CD14-positive monocyte (primary cell): ENCODE results near the gene PRSS33. TPM values are rescaled to one million over a fixed set of nuclear protein-coding genes. Genes with fewer than 3 reads are reported as not detected.
A peak's percentile ranks its signal among the peaks of the same experiment; 100 is the strongest.

Experiments used
- DNase-seq, 3 donors: peaks; one replicate each; pipeline ENCODE4 v3.0.0-alpha.2; 2011 to 2022
- H2AFZ ChIP-seq: 2 replicates; pipeline ENCODE4 v1.6.0; 2012; ENCODE audit warnings: mild to moderate bottlenecking, low read depth, low read length, inconsistent platforms; ENCODE audit not compliant: insufficient read depth, poor library complexity, severe bottlenecking
- H3K27ac ChIP-seq, 2 donors: 1 replicate in 1 of 2; 2 replicates in 1 of 2; pipeline ENCODE4 v1.5.1; 2012 to 2013; ENCODE audit warnings: low read length in 2 of 2, control low read depth in 1 of 2, inconsistent platforms in 1 of 2, low read depth in 1 of 2, mild to moderate bottlenecking in 1 of 2
- H3K27me3 ChIP-seq, 2 donors: one replicate each; pipeline versions ENCODE4 v1.6.0 to v1.6.1; 2011 to 2013; ENCODE audit warnings: low read length in 2 of 2; ENCODE audit not compliant: control insufficient read depth in 2 of 2, insufficient read depth in 2 of 2
- H3K36me3 ChIP-seq, 2 donors: replicated peaks in 1 of 2; 1 replicate in 1 of 2; 2 replicates in 1 of 2; pipeline versions ENCODE4 v1.5.1 to v1.6.1; 2012 to 2013; ENCODE audit warnings: low read length in 2 of 2, control low read depth in 1 of 2, inconsistent platforms in 1 of 2, mild to moderate bottlenecking in 1 of 2; ENCODE audit not compliant: insufficient read depth in 2 of 2, control insufficient read depth in 1 of 2
- H3K4me1 ChIP-seq, 2 donors: 1 replicate in 1 of 2; 2 replicates in 1 of 2; pipeline versions ENCODE4 v1.5.1 to v1.6.1; 2012 to 2013; ENCODE audit warnings: low read length in 2 of 2, control low read depth in 1 of 2, inconsistent platforms in 1 of 2, mild to moderate bottlenecking in 1 of 2, moderate library complexity in 1 of 2; ENCODE audit not compliant: insufficient read depth in 2 of 2, control insufficient read depth in 1 of 2
- H3K4me2 ChIP-seq: replicated peaks from 2 replicates; pipeline ENCODE3; 2012; ENCODE audit warnings: low read length, moderate library complexity, mild to moderate bottlenecking; ENCODE audit not compliant: poor library complexity, severe bottlenecking; ENCODE audit errors: extremely low read depth
- H3K4me3 ChIP-seq, 3 experiments: fragments of 200-600 bp in 1 of 3; sonication (generic) in 1 of 3; replicated peaks in 1 of 3; 1 replicate in 2 of 3; 2 replicates in 1 of 3; pipeline ENCODE4 v1.5.1; 2011 to 2013; ENCODE audit warnings: low read length in 3 of 3, mild to moderate bottlenecking in 3 of 3, control low read depth in 2 of 3, low read depth in 2 of 3, inconsistent platforms in 1 of 3, moderate library complexity in 1 of 3
- H3K79me2 ChIP-seq: 2 replicates; pipeline ENCODE4 v1.6.0; 2012; ENCODE audit warnings: mild to moderate bottlenecking, control low read depth, inconsistent platforms, low read length, moderate library complexity; ENCODE audit not compliant: insufficient read depth
- H3K9ac ChIP-seq: 2 replicates; pipeline ENCODE4 v1.6.0; 2017; ENCODE audit warnings: low read length, mild to moderate bottlenecking; ENCODE audit not compliant: insufficient read depth, poor library complexity, severe bottlenecking
- H3K9me3 ChIP-seq, 2 donors: replicated peaks in 1 of 2; 1 replicate in 1 of 2; 2 replicates in 1 of 2; pipeline versions ENCODE4 v1.5.1 to v1.6.1; 2012 to 2013; ENCODE audit warnings: low read length in 2 of 2, control low read depth in 1 of 2; ENCODE audit not compliant: control insufficient read depth in 1 of 2, insufficient read depth in 1 of 2
- H4K20me1 ChIP-seq: 2 replicates; pipeline ENCODE4 v1.6.0; 2012; ENCODE audit warnings: mild to moderate bottlenecking, low read length, control low read depth, moderate library complexity; ENCODE audit not compliant: insufficient read depth
- H3K27ac Mint-ChIP-seq, 7 donors: one replicate each; pipeline ENCODE4 v1.8.0; 2020; ENCODE audit warnings: mild to moderate bottlenecking in 7 of 7, mixed read lengths in 7 of 7, moderate library complexity in 6 of 7, inconsistent platforms in 2 of 7
- H3K27me3 Mint-ChIP-seq, 3 donors: one replicate each; pipeline ENCODE4 v1.8.0; 2021 to 2022; ENCODE audit warnings: low read depth in 3 of 3, mild to moderate bottlenecking in 3 of 3, mixed read lengths in 3 of 3, moderate library complexity in 3 of 3, inconsistent platforms in 1 of 3
- H3K36me3 Mint-ChIP-seq, 2 donors: one replicate each; pipeline ENCODE4 v1.8.0; 2020; ENCODE audit warnings: mixed read lengths in 2 of 2, inconsistent platforms in 1 of 2, mild to moderate bottlenecking in 1 of 2
- H3K4me1 Mint-ChIP-seq: one replicate; pipeline ENCODE4 v1.8.0; 2020; ENCODE audit warnings: mild to moderate bottlenecking, mixed read lengths
- H3K4me3 Mint-ChIP-seq, 2 donors: one replicate each; pipeline ENCODE4 v1.8.0; 2020; ENCODE audit warnings: mild to moderate bottlenecking in 2 of 2, mixed read lengths in 2 of 2, moderate library complexity in 1 of 2
- H3K9me3 Mint-ChIP-seq, 7 donors: one replicate each; pipeline ENCODE4 v1.8.0; 2020 to 2022; ENCODE audit warnings: mixed read lengths in 7 of 7, mild to moderate bottlenecking in 6 of 7, moderate library complexity in 6 of 7, inconsistent platforms in 2 of 7
- WGBS: methylation state at CpG from one replicate; pipeline ENCODE4 v1.1.5; 2013; ENCODE audit warnings: missing lambda C conversion rate; ENCODE audit not compliant: insufficient coverage; 5-methylcytosine and 5-hydroxymethylcytosine counted together
- intact Hi-C, 2 donors: fragments of 100-400 bp; cut with micrococcal nuclease; formaldehyde crosslinking; loops; one replicate each; pipeline versions ENCODE4 v1.15.0 to v1.15.1; 2023
- polyA plus RNA-seq, 3 donors: library from polyadenylated mRNA; depleted of rRNA in 1 of 3; unstranded in 2 of 3; stranded (reverse) in 1 of 3; fragments of 300-500 nt in 2 of 3; fragments of >200 nt in 1 of 3; fragmentation: Illumina TruSeq in 2 of 3; gene quantifications; 1 replicate in 2 of 3; 2 replicates in 1 of 3; pipeline ENCODE4 v1.2.3, GENCODE V29; 2012 to 2021
- TF ChIP-seq, protein P1 (sequence below): fragments of 200-600 bp; IDR thresholded peaks from one replicate; pipeline ENCODE4 v1.8.0; 2022; ENCODE audit warnings: antibody characterized with exemption, mild to moderate bottlenecking

The PRSS33 gene
- polyA plus RNA-seq, 3 donors: 0.05 TPM; not detected in 2

DNA sequence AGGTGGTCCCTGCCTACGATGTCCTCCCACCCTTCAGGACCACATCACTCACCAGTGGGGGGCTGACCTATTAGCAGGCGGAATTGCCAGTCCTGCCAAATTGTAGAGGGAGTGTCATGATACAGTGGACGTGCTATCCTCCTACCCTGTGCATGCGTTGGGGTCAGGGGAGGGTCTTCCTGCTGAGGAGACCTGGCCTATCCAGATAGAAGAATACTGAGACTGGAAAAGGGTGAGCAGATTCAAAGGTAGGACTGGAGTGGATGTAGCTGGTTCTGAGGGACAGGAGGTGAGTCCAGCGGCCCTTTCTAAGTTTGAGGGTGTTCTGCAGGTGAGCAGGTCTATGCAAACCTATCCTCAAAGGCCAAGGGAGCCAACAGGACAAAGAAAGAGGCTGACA lies 18.9 kb upstream of the PRSS33 start:
- H3K27ac ChIP-seq: no peak overlapping the region
- Mint-ChIP-seq H3K36me3 (no peaks in the 10 kb centered on the region), H3K27me3 (peaks cover 11 to 29% (median 19%) of the 10 kb centered on the region in 3 donors), H3K4me3 (peak overlapping the region in 1 of 2 donors; percentile 30), H3K27ac (no peak overlapping the region), H3K4me1 (peaks cover 2% of the 10 kb centered on the region), H3K9me3 (peaks cover 12 to 22% (median 16%) of the 10 kb centered on the region in 7 donors)
- H3K4me2 ChIP-seq: no peak overlapping the region
- no peak overlapping the region for H3K9ac ChIP-seq
- no peaks in the 10 kb centered on the region for H4K20me1 ChIP-seq
- TF ChIP-seq, protein P1, sequence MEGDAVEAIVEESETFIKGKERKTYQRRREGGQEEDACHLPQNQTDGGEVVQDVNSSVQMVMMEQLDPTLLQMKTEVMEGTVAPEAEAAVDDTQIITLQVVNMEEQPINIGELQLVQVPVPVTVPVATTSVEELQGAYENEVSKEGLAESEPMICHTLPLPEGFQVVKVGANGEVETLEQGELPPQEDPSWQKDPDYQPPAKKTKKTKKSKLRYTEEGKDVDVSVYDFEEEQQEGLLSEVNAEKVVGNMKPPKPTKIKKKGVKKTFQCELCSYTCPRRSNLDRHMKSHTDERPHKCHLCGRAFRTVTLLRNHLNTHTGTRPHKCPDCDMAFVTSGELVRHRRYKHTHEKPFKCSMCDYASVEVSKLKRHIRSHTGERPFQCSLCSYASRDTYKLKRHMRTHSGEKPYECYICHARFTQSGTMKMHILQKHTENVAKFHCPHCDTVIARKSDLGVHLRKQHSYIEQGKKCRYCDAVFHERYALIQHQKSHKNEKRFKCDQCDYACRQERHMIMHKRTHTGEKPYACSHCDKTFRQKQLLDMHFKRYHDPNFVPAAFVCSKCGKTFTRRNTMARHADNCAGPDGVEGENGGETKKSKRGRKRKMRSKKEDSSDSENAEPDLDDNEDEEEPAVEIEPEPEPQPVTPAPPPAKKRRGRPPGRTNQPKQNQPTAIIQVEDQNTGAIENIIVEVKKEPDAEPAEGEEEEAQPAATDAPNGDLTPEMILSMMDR: no peak
- no peaks in the 10 kb centered on the region for H3K4me1 ChIP-seq
- H3K4me3 ChIP-seq: no peak overlapping the region
- H2AFZ ChIP-seq: no peak overlapping the region
- H3K27me3 ChIP-seq: peaks cover 0 to 5% of the 10 kb centered on the region in 2 donors
- H3K36me3 ChIP-seq: no peaks in the 10 kb centered on the region
- no peak for DNase-seq
- peaks cover 9 to 15% of the 10 kb centered on the region in 2 donors for H3K9me3 ChIP-seq
- 86% methylated on average over 4 of the region's 5 CpGs for WGBS
- intact Hi-C loops: no loop called here
- no peaks in the 10 kb centered on the region for H3K79me2 ChIP-seq

DNA sequence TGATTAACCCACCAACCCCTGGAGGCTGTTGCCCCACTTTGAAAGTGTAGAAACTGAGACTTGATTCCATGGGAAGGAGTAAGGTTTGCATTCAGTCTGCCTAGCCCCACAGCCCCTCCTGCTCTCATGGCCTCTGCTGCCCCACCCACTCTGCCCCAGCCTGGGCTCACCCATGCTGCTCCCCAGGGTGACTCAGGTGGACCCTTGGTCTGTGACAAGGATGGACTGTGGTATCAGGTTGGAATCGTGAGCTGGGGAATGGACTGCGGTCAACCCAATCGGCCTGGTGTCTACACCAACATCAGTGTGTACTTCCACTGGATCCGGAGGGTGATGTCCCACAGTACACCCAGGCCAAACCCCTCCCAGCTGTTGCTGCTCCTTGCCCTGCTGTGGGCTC lies 17.4 kb upstream of the PRSS33 start:
- Histone ChIP-seq H3K4me2 (no peak overlapping the region), H3K36me3 (no peaks in the 10 kb centered on the region), H4K20me1 (no peaks in the 10 kb centered on the region), H3K27me3 (no peaks in the 10 kb centered on the region), H3K9ac (no peak overlapping the region), H3K4me1 (peaks cover 2 to 4% of the 10 kb centered on the region in 2 donors), H3K9me3 (peaks cover 9 to 15% of the 10 kb centered on the region in 2 donors), H2AFZ (no peak overlapping the region), H3K27ac (no peak overlapping the region), H3K4me3 (no peak overlapping the region), H3K79me2 (no peaks in the 10 kb centered on the region)
- TF ChIP-seq, protein P1: no peak
- peaks cover 12 to 22% (median 16%) of the 10 kb centered on the region in 7 donors for H3K9me3 Mint-ChIP-seq
- no peak overlapping the region for H3K27ac Mint-ChIP-seq
- H3K36me3 Mint-ChIP-seq: no peaks in the 10 kb centered on the region
- peak overlapping the region in 1 of 2 donors; percentile 21 for H3K4me3 Mint-ChIP-seq
- DNase-seq: no peak
- H3K27me3 Mint-ChIP-seq: peaks cover 7 to 24% (median 14%) of the 10 kb centered on the region in 3 donors
- intact Hi-C loops: no loop called here
- WGBS: 100% methylated on average over 1 of the region's 4 CpGs
- peaks cover 5% of the 10 kb centered on the region for H3K4me1 Mint-ChIP-seq
